GM19043 (cell line): Measurements from ENCODE around the gene CDK2.
A peak's percentile ranks its signal among the peaks of the same experiment; 100 is the strongest.
"Not testable (repeated sequence)": the region's sequence is repeated elsewhere in the genome, so short reads cannot be mapped to it uniquely, and the experiment has no call there.

ENCODE experiments used
- ATAC-seq: cut with Tn5 transposase; IDR thresholded peaks from one replicate; pipeline ENCODE4 v1.9.1; 2021; ENCODE audit warnings: low read depth; ENCODE audit not compliant: unreplicated experiment

The CDK2 gene

DNA sequence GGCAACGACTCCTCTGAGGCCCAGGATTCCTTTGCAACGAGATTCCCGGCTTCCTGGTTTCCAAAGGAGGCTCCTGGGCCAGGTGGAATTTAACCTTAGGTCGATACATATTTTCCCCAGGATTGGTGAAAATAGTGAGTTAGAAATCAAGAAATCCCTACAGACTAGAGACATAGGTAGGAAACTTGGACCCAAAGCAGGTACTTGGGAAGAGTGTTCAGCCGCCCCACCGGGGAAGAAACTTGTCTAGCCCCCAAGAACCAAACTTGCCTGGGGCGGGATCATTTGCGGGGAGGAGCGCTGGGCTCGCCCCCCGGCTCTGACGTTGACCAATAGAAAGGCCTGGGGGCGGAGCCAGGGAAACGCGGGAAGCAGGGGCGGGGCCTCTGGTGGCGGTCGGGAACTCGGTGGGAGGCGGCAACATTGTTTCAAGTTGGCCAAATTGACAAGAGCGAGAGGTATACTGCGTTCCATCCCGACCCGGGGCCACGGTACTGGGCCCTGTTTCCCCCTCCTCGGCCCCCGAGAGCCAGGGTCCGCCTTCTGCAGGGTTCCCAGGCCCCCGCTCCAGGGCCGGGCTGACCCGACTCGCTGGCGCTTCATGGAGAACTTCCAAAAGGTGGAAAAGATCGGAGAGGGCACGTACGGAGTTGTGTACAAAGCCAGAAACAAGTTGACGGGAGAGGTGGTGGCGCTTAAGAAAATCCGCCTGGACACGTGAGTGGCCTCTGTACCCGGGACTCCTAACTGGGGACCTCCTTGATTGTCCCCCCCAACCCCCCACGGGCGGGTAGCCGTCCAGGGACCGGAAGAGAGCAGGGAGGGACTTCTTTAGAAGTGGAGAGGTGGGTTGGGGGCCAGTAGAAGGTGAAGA lies at the start of gene CDK2:
CDK2 (plus strand) TSS at position 423 of the 874 bp plus-strand sequence; CDS start at position 602, 179 bp downstream.
- peak; percentile 97 for ATAC-seq

DNA sequence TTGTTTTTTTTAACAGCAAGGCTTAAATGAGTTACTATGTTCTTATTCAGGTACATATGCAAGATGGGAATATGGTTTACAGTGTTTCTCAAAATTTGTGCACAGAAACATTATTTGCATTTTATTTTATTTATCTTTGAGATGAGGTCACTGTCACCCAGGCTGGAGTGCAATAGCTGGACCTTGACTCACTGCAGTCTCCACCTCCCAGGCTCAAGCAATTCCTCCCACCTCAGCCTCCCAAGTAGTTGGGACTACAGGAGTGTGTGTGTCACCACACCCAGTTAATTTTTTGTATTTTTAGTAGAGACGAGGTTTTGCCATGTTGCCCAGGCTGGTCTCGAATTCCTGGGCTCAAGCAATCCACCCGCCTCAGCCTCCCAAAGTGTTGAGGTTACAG lies 47.6 kb upstream of the CDK2 start:
- ATAC-seq: not testable (repeated sequence)

DNA sequence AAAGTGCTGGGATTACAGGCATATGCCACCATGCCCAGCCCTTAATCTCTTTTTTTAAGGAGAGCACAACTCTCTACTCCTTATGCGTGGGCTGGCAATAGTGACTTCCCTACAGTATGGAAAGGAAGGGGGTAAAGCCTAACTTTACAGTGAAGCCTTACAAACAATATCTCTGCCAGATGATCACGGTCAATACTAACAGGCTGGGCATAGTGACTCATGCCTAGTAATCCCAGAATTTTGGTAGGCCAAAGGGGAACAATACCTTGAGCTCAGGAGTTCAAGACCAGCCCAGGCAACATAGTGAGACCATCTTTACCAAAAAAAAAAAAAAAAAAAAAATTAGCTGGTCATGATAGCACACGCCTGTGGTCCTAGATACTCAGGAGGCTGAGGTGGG lies 44.5 kb upstream of the CDK2 start:
- no peak for ATAC-seq

DNA sequence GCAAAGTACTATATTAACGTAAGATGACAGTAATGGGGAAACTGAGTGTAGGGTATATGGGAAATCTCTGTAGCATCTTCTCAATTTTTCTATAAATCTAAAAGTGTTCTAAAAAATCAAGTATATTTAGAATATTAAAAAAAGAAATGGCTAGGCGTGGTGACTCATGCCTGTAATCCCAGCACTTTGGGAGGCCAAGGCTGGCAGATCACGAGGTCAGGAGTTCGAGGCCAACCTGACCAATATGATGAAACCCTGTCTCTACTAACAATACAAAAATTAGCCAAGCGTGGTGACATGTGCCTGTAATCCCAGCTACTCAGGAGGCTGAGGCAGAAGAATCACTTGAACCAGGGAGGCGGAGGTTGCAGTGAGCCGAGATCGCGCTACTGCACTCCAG lies 43.0 kb upstream of the CDK2 start:
- ATAC-seq: not testable (repeated sequence)

DNA sequence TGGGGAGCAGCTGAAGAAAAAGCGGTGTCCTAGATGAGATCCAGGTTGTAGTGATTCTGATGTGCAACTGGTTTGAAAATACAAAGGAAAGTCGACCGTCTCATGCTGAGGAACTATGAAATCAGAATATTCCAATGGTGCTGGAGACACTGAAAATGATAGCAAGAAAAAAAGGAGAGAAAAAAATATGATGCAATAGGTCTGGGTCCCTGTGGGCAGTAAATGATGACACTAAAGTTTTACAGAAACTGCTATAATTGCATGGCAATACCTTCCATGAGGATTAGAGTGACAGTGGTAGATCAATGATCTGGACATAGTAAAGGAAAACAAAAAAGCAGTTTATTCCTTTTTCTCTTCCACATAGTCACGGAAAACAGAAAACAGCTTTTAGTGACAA lies 41.3 kb upstream of the CDK2 start:
- ATAC-seq: no peak

DNA sequence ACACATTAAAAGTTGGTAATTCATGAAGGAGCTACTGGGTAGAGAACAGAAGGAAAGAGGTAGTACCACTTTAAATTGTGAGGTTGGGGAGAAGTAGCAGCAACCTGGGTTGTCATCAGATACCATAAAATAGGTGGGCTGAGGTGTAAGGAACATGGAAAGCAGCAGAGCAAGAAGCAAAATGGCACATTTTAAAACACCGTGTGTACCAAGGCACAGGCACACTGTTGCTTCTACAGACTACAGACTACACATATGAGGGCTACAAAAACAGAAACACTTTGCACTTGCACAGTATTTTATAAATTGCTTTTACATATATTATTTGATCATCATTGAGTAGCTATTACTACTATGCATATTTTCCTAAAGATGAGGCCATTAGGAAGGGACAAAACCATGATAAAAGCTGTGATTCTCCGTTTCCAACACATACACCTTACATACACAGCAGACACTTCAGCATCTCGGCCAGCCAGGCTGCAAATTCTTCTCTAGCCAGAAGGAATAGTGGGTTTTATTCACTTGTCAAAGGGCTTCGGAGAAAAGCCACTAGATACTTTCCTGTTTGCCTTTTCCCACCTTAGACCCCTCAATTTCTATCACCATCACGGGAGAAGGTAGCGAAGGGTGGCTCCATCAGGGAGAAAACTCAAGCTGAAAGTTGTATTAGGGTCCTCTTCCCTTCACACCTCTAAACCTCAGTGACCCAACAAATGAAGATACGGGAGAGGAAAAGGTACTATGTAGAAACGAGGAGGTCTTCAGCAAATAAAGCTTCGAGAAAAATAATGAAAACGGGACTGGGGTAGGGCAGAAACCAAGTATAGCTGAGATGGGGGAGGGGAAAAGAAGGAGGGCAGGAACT lies 40.5 kb upstream of the CDK2 start:
- no peak for ATAC-seq

DNA sequence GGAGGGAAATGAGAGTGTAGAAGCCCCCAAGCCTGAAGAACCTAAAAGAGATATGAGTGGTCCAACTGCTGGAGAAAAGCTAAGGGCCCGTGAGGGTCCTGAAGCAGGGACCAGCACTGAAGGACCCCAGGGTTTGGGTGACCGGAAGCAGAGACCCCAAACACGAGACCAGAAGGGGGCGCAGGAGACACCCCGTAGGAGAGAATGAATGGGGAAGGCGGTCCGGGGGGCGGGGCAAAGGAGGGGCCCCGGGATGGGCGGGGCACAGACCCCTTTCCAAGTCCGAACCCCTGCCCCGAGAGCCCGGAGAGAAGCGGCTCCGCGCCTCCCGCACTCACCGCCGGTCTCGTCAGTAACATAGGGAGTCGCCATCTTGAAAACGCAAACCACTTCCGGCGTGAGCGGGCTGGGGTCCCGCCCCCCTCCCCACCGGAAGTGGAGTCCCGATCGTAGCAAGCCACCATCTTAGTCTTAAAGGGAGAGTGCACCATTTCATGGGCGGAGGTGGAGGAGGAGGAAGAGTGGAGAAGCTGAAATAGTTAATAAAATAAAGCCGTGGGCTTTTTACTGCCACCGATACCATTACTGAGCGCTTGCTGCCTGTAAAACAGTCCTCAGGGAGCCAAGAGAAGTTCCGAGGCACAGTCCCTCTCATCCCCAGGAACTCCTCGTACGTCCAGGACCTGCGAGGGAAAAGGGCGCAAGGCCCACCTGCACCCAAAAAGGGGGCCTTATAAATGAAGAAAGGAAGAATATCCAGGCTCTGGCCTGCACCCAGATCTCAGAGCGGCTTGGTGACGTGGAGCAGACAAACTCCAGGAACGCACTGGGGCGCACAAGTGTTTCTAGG lies 39.7 kb upstream of the CDK2 start:
- peak; percentile 35 for ATAC-seq

DNA sequence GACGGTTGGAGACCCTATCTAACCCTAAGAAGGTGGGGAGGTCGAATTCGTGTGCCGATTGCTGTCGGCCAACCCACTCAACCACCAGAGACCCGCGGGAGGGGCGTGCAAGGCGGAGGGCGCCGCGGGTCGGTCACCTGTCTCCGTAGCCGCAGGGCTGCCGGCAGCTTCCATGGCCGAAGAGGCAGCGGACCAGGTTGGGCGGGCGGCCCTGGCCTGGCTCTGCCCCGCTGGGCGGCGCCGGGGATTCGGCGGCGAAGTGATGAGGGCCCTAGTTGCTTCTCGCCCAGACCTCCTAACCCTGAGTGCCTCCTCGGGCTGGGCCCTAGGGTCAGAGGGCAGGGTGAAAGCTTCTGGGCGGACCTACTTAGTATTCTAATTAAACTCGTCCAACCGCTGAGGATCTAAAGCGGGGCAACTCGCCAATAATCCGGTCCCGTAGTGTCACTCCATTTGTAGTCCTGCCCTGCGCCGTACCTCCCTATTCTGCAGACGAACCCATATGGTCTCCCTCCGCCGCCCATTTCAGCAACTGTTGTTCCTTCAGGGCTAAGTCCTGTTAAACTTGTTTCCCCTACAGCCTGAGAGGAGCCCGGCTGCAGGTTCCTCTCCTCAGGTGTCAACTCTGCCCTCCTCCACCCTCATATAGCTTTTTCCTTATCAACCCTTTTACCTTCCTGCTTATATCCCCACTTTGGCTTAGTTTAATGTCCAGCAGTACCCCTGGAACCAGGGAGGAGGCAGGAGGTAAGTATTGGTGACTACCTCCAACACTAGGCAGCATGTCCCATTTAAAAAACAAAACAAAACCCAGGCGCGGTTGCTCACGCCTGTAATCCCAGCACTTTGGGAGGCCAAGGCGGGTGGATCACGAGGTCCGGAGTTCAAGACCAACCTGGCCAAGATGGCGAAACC lies 38.8 kb upstream of the CDK2 start, which contains the start of gene PYM1:
PYM1 (minus strand) TSS at position 307 of the 915 bp plus-strand sequence; CDS start at position 174, 133 bp downstream.
- ATAC-seq: peak; percentile 25

DNA sequence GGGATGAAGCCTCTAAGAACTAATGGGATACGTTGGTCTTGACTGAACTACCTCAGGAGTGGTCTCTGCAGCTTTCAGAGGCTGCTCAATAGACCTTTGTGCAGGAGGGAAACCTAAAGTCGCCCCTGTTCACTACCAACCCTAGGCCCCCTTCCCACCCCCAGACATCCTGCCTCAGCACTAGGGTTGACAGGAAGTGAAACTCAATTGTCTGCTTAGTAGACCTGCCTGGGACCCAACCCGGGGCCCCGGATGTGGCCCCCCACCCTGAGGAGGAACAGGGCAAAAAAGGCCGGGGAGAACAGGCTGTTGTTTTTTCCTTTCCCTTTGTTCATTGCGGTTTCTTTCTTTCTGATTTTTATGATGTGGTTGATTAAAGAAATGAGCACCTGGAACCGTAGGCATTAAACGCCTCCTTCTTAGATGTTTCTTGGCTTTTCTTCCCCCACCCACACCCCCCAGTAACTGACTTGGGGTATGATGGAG lies 37.3 kb upstream of the CDK2 start:
- peak; percentile 38 for ATAC-seq

DNA sequence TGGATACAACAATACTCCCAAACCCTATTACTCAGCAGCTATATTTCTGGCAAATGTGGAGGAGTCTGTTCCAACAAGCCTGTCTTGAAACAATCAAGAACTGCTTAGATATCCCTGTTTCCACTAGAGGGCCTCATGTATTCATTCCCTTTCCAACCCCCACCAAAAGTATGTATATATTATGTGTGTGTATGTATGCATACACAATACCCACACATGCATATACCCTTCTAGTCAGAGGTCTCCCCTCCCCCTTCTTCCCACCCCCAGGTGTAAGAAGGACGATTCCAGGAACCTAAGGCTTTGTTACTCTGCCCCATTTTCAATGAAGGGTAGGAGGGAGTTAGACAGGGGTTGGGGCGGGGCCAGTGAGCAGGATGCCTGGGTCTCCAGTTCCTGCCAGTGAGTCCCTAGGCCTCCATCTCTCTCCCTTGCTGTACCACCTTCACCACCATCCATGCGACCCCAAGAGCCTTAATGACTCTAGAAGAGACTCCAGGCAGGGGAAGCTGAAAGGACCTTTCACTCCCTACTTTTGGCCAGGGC lies 35.8 kb upstream of the CDK2 start, which contains the start of gene DGKA:
DGKA (plus strand) TSS at position 392 of the 546 bp plus-strand sequence. CDS start 5,342 bp downstream, outside the sequence.
- ATAC-seq: no peak

DNA sequence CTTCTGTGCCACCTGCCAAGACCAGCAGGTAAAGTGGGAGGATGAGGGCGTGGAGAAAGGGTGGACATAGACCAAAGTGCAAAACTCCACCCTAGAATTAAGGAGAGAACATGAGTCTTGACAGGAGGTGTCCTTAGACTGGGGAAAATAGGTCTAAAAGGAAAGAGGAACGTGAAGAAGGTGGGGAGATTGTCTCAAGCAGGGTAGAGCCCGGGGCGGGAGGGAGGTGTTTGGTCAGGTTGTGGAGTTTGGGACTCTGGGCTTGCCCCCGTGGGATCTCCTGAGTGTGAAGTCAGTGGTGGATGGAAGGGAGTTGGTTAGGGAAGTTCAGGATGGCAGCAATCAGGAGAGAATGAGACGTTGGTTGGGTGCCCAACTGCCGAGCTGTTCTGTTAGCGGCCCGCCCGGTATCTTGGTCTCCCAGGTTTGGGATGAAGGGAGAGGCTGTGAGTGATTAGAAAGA lies 35.3 kb upstream of the CDK2 start:
- ATAC-seq: no peak

DNA sequence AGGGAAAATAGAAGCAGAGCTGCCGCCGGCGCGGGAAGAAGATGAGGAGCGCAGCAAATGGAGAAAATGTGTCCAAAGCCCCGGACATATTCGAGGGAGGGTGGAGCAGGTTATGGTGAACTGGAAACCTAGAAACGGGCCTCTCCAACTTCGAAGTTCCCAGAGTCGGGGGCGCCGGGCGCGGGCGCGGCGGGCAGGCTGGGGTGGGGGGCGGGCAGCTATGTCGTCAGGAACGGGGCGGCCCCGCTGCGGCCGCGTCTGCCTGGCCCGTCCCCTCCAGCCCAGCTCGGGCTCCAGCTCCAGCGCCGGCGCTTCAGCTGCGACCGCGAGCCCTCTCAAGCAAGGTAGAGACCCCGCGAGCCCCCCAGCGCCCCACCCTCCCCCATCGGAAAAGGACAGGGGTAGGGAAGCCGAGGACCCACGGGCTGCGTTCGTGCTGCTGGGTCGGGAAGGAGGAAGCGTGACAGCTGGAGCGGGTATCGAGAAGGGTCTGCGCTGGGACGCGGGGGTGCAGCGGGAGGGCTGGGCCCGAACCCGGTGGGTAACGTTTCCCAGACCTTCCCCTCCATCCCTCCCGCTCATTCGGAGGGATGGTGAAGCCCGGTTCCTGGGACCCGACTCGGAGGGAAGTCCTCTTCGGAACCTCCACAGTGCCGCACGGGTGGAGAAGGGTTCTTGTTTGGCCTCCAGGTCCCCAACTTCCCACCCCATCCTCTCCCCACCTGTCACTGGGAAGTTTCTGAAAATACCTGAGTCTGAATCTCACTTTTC lies 34.7 kb upstream of the CDK2 start:
- no peak for ATAC-seq

DNA sequence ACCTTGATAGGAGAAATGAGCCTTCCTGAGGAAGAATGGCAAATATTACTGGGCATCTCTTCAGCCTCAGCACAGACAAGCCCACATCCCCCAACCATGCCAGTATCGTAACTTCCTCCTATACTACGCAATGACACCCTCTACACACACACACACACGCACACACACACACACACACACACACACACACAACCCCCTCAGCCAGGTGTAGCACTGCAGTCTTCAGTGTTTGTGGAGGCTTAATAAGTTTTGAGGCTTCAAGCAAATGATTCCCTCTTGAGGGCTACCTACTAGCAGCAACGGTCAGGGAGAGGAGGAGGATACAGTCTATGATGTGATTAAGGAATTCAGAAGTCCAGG lies 34.1 kb upstream of the CDK2 start:
- ATAC-seq: no peak

DNA sequence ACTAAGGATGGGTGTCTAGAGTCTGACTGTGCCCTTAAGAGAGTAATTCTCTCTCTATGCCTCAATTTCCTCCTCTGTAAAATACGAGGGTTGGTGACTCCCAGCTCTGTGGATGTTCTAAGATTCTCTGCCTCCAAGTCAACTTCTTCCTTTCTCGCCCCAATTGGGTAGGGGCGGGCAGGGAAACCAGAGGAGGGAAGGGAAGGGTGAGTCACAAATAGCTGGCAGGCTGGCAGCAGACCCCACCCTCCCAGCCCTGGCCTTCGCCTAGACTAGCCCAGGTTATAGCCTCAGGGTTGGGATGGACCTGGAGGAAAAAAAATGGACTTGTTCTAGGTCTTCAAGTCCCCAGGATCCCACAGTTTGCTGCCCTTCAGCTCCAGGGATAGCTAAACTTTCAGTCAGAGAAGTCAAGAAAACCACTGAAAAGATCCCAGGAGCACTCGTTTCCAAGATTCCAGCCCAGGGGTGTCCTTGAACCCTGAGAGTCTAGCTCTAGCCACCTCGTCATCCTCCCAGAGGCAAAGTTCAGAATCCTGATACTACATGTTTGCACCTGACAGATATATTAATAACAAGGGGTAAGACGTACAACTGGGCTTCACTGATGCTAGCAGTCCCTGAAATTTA lies 33.3 kb upstream of the CDK2 start:
- no peak for ATAC-seq

DNA sequence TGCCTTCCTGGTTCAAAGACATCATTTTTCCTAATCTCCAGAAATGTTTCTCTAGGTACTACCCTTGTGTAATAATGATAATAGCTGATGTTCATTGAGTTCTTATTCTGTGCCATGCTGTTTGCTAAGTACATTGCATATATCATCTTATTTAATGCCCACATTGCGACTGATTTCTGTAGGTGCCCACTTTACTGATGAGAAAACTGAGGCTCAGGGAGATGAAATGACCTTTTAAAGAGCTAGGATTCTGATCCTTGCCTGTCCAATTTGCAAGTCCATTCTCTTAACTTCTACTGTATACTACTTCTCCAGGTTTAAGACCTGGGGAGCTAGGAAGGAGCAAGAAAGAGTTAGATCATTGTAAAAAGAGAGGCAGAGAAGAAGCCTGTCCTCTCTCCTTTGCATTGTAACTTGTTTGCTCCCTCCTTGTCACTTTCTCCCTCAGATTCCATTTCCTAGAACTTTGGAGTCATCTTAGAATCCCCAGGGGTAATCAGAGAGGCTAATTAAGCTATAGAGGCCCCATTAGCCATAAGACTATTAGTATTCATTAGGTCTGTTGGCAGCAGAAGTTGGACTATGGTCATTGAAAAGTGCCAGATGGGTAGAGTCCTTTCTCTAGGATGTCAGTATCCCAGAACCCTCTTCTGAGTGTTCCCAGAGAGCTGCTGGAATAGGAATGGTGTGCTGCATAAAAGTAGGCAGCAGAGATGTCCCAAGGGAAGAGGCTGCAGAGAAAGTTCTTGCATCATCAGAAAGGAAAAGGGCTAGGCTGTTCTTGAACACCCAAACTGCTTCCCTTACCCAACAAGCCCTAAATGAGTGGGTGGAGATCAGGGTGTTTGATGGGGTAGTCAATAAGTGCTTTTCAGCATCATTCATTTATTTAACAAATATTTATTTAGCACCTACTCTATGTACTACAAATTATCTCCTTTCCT lies 32.6 kb upstream of the CDK2 start:
- no peak for ATAC-seq

DNA sequence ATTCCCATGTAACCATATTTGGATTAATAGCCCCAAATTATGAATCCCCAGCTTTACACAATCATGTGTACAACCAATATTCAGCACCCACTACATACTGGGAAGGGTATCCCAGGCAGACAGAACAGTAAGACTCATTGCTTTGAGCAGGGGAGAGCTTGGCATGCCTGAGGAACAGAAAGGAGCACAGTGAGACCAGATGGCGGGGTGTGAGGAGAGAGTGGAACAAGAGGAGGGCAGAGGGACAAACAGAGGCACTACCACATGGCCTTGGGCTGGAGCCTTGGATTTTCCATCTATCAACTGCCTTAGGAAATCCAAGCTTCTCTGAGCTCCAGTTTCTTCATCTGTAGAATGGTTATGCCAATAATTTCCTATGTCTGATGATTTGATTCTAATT lies 31.9 kb upstream of the CDK2 start:
- ATAC-seq: no peak

DNA sequence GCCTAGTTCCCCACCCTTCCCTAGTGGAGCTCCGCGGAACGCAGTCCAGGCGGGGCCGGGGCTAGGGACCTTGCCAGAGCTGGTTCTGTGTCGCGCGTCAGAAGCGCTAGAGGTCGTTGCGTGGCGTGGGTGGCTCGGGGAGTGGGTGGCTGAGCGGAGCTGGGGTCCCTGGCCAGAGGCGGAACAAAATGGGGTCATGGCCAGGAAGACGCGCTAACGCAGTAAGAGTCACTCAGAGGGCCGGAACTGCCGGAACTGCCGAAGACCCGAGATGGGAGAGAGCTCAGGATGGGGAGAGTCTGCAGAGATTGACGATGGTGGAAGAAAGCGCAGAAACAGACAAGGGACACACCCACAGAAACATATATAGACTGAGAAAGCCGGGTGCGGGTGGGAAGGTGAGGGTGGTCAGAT lies 30.9 kb upstream of the CDK2 start:
- ATAC-seq: no peak
